SW480 (cell line): ENCODE results near the gene SCAMP2.
A peak's percentile ranks its signal among the peaks of the same experiment; 100 is the strongest.
"Not testable (repeated sequence)": the region's sequence is repeated elsewhere in the genome, so short reads cannot be mapped to it uniquely, and the experiment has no call there.

Source experiments
- DNase-seq: peaks from one replicate; pipeline ENCODE4 v3.0.0-alpha.2; 2016; ENCODE audit warnings: low spot score

SCAMP2 gene

GRCh38 chr15:74873036-74873755 lies at the start of gene SCAMP2:
Gene SCAMP2 (minus strand): TSS chr15:74873365. CDS start chr15:74873255, 110 bp downstream.
- DNase-seq = peak; percentile 94

GRCh38 chr15:74920456-74920855 lies 47.3 kb upstream of the SCAMP2 start:
- no peak for DNase-seq

- DNase-seq = no peak
Measured at GRCh38 chr15:74917676-74918075, 44.5 kb upstream of the SCAMP2 start.

DNA sequence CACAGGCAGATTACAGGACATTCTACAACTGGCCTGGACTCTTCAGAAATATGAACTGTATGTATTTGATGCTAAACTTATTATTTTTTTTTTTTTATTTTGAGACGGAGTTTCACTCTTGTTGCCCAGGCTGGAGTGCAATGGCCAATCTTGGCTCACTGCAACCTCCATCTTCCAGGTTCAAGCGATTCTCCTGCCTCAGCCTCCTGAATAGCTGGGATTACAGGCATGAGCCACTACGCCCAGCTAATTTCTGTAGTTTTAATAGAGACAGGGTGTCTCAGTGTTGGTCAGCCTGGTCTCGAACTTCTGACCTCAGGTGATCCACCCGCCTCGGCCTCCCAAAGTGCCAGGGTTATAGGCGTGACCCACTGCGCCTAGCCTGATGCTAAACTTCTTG lies 40.6 kb upstream of the SCAMP2 start:
- not testable (repeated sequence) for DNase-seq

- no peak for DNase-seq
Measured at GRCh38 chr15:74913041-74913440, 39.9 kb upstream of the SCAMP2 start.

GRCh38 chr15:74908635-74909034 lies 35.5 kb upstream of the SCAMP2 start:
- no peak for DNase-seq

- DNase-seq = no peak
Measured at GRCh38 chr15:74907163-74907870, 34.2 kb upstream of the SCAMP2 start.

- DNase-seq = peak; percentile 84
Measured at GRCh38 chr15:74906450-74907162, 33.4 kb upstream of the SCAMP2 start, which contains the start of gene FAM219B. Gene FAM219B (minus strand): TSS chr15:74906851. CDS start chr15:74906800, 51 bp downstream.

DNA sequence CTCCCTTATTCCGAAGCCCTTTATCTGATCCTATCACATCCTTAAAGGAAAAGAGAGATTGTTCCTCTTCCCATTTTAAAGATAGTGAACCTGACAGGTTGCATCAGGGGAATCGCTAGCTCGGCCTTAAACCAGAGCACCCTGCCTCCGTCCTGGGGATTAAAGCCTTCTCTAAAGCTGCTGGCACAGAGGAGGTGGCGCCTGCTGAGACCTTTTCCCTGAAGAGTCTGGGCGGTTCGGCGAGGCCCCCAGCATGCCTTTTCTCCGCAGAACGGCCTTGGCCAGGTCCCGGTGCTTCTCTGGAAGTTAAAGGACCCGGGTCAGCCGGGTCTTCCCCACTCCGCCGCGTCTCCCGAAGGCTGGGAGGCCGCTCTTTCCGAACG lies 32.9 kb upstream of the SCAMP2 start:
- peak; percentile 28 for DNase-seq

GRCh38 chr15:74904190-74904805 lies 31.1 kb upstream of the SCAMP2 start:
- no peak for DNase-seq

DNA sequence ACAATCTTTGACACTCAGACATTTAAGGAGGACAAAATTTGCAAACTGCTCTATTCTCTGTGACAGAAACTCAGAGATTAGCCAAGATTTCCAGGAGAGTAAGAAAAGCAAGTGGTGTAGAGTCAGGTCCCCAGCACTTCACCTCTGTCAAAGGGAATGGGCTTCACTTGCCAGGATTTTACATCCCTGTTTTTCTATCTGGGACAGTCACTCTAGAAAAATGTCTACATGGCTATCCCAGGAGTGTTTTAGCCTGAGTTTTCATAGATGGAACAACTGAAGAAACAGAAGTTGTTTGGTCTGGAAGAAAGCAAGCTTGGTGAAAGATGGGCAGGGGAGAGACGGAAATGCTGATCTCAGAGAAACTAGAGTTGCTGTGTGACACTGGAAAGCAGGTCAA lies 30.5 kb upstream of the SCAMP2 start:
- DNase-seq = no peak

- DNase-seq = no peak
Measured at GRCh38 chr15:74902295-74903075, 29.3 kb upstream of the SCAMP2 start.

DNA sequence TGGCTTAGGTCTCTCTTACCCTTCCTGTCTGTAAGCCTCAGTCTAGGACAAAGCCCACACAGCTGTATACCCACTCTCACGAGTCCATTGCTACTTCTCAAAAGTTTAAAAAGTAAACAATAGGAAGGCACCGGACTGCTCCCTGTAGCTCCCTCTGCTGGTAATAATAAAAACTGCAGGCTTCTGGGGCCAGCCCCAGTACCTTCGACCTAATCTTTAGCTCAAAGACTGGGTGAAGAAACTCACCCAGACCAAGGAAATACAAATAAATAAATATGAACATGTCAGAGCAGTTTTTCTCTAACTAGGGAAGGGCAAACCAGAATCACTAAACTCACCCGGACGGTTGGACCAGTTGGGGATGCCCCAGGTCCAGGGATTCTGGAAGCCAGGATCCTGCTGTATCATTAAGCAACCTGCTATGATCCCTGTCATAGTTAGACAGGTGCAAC lies 28.5 kb upstream of the SCAMP2 start:
- peak; percentile 58 for DNase-seq

GRCh38 chr15:74897300-74897701 lies 24.1 kb upstream of the SCAMP2 start:
- no peak for DNase-seq

DNA sequence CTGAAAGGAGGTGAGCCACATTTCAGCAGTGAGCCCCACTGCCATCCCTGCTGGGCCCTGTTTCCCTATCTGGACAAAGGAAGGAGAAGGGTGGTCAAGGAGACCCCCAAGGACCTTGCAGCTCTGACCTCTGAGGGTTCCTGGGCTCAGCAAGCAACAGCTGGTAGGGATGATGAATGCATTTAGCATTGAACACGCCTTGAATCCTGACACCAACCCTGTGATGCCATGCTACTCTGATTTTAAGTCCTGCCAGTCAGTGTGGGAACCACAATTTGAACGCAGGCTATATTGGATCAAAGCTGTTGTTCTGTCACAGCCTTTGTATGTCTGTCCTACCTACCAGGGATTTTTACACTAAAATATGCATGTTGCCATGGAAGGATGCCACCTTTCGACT lies 23.2 kb upstream of the SCAMP2 start:
- no peak for DNase-seq

DNA sequence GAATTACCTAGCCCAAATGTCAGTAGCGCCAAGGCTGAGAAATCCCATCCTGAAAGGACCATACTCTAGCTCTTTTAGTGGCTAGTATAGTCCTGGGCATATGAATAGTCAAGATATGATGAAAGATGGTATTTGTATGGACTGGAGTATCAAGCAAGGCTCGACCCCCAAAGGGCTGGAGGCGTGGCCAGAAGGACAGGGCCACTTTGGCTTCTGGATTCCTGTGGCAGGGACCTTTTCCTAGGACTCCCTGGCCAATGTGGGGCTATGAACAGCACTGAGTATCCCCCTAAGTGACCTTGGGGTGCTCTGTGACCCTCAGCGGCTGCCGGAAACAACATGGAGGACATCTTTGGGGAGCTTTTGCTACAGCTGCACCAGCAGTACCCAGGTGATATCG lies 22.7 kb upstream of the SCAMP2 start:
- DNase-seq = no peak

DNA sequence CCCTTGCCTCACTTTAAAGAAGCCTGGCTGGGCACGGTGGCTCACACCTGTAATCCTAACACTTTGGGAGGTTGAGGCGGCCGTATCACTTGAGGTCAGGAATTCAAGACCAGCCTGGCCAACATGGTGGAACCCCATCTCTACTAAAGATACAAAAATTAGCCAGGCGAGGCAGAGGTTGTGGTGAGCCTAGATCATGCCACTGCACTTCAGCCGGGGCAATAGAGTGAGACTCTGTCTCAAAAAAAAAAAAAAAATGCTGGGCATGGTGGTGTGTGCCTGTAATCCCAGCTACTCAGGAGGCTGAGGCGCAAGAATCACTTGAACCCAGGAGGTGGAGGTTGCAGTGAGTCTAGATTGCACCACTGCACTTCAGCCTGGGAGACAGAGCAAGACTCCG lies 21.2 kb upstream of the SCAMP2 start:
- DNase-seq = not testable (repeated sequence)

- DNase-seq = no peak
Measured at GRCh38 chr15:74893627-74894026, 20.5 kb upstream of the SCAMP2 start.

DNA sequence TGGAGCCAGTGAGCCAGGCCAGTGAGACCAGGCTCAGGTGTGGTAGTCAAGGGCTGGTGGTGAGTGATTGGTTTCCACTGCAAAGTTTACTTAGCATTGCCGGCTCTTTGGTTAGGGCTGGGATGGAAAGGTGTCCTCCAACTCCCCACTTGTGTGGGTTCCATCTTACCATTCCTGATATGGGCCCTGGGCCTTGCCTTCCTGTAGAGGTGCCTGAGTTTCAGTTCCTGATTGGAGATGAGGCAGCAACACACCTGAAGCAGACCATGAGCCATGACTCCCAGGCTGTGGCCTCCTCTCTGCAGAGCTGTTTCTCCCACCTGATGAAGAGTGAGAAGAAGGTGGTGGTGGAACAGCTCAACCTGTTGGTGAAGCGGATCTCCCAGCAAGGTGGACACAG lies 19.8 kb upstream of the SCAMP2 start:
- no peak for DNase-seq

DNA sequence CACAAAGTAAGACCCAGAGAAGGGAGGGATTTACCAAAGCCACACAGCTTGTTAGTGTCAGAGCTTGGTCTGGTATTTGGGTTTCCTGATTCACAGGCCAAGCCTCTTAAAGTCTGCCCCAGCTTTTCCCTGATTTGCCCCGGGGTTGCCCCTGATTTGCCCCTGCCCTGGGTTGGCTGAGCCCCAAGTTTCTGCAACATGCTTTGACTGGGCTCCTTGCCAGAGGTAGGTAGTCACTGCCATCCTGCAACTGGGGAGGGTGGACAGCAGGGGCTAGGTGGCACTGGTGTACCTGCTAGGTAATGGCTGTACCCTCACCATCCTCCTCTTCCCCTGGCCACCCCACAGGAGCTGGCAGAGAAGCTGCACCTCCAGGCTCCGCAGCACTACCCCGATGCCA lies 19.1 kb upstream of the SCAMP2 start:
- DNase-seq = no peak

DNA sequence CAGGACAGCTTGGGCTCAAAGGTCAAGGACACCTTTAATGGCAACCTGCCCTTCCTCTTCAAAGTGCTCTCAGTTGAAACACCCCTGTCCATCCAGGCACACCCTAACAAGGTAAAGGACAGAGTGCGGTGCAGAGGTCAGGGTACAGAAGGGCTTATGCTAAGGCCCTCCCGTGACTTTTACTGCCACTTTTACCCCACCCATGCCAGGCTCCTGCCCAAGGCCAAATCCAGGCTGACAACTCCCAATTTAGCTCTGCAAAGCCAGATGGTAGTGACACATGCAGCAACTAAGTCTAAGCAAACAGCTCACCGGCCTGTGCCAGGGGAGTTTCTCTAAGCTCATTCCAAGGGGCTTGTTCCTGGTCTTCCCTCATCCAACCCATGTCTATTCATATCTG lies 18.3 kb upstream of the SCAMP2 start:
- no peak for DNase-seq

- no peak for DNase-seq
Measured at GRCh38 chr15:74890665-74890960, 17.4 kb upstream of the SCAMP2 start.
